ENCODE results near the gene ACTL7A.

ACTL7A gene

GRCh38 chr9:108865037-108865436 lies 3.0 kb downstream of the ACTL7A start:
- H3K4me3 ChIP-seq (ENCODE audit: low read depth, low read length): no peak overlapping the region
- TF ChIP-seq, protein P1, sequence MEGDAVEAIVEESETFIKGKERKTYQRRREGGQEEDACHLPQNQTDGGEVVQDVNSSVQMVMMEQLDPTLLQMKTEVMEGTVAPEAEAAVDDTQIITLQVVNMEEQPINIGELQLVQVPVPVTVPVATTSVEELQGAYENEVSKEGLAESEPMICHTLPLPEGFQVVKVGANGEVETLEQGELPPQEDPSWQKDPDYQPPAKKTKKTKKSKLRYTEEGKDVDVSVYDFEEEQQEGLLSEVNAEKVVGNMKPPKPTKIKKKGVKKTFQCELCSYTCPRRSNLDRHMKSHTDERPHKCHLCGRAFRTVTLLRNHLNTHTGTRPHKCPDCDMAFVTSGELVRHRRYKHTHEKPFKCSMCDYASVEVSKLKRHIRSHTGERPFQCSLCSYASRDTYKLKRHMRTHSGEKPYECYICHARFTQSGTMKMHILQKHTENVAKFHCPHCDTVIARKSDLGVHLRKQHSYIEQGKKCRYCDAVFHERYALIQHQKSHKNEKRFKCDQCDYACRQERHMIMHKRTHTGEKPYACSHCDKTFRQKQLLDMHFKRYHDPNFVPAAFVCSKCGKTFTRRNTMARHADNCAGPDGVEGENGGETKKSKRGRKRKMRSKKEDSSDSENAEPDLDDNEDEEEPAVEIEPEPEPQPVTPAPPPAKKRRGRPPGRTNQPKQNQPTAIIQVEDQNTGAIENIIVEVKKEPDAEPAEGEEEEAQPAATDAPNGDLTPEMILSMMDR (IDR thresholded peaks at IDR 0.05; ENCODE audit: low read depth, low read length): no peak

DNA sequence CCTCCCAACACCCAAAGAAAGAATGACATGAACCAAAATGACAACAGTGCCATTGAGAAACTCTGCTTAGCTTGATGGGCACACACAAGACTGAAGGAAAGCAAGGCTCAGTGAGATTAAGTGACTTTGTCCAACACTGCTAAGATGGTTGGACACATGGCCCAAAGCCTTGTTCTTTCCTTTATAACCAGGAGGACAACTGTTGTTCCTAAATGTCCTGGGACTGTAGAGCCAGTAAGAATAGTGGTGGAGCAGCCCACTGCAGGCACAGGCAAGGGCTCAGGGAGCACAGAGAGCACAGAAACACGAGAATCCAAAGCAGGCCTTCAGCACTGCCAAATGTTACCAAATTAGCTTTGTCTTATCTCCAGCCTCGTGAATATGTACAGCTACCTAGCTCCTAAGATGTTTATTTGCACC lies 3.9 kb downstream of the ACTL7A start:
- TF ChIP-seq, protein P1 (IDR thresholded peaks at IDR 0.05; ENCODE audit: low read depth, low read length): no peak

DNA sequence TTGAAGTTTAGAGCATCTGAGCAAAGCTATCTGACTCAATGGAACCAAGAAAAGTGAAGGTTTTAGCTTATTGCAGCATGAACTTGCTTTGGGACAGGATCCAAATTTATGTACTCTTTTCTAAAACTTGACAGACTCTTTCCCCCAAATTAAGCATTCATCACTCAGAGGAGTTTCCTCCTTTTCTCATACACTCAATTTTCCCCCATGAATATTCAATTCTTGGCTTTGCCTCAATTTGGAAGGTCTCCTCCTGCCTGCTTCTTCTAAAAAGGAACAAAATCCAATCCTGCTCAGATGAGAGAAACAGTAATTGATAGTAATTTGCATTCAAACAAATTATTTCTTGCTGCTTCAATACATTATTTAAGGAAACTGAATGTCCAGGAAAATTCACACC lies 5.0 kb downstream of the ACTL7A start:
- H3K4me3 ChIP-seq (ENCODE audit: low read depth, low read length): no peak overlapping the region
- TF ChIP-seq, protein P1 (IDR thresholded peaks at IDR 0.05; ENCODE audit: low read depth, low read length): no peak

More for the DNA sequence above, 3.9 kb downstream of the ACTL7A start:
- no peak overlapping the region for H3K4me3 ChIP-seq (ENCODE audit: low read depth, low read length)

DNA sequence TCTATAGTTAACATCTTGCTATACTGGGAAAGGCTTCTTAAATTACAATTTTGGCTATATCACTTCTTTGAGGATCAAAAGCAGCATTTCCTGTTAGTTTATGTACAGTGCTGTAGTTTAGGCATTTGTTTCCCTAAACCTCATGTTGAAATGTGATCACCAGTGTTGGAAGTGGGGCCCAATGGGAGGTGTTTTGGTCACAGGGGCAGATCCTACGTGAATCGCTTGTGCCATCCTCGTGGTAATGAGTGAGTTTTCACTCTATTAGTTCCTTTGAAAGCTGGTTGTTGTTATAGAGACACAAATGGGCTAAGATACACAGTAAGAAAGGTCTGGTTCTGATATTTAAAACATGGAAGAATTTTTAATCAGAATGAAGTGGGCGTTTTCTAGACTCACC lies 5.8 kb downstream of the ACTL7A start:
- TF ChIP-seq, protein P1 (IDR thresholded peaks at IDR 0.05; ENCODE audit: low read depth, low read length): no peak
- no peak overlapping the region for H3K4me3 ChIP-seq (ENCODE audit: low read depth, low read length)

DNA sequence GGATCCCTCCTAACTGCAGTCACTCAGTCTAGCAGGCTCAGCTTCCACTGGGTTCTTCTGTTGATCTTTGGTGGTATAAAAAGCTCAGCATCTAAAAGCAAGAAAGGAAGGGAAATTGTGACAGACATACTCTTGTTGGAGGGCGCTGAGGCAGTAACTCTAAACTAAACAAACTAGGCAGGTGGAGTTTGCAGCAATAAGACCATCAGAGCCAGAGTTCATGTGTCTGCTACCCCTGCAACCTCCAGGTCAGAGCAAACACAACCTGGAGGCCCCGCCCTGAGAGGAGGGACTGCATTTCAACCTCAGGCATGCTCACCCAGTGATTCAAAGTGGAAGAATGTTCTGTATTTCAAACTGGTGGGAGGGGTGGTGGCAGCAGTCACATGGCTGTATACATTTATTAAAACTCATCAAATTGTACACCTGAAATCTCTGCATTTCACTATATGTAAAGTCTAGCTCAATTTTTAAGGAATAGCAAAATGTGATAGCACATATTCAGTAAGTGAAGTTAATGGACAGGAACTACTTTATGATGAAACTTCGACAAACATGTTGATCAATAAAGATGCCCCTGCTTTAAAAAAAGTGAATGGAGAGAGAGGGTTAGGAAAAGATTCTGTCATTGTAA lies 7.1 kb downstream of the ACTL7A start:
- H3K4me3 ChIP-seq (ENCODE audit: low read depth, low read length): no peak overlapping the region
- TF ChIP-seq, protein P1 (IDR thresholded peaks at IDR 0.05; ENCODE audit: low read depth, low read length): no peak

DNA sequence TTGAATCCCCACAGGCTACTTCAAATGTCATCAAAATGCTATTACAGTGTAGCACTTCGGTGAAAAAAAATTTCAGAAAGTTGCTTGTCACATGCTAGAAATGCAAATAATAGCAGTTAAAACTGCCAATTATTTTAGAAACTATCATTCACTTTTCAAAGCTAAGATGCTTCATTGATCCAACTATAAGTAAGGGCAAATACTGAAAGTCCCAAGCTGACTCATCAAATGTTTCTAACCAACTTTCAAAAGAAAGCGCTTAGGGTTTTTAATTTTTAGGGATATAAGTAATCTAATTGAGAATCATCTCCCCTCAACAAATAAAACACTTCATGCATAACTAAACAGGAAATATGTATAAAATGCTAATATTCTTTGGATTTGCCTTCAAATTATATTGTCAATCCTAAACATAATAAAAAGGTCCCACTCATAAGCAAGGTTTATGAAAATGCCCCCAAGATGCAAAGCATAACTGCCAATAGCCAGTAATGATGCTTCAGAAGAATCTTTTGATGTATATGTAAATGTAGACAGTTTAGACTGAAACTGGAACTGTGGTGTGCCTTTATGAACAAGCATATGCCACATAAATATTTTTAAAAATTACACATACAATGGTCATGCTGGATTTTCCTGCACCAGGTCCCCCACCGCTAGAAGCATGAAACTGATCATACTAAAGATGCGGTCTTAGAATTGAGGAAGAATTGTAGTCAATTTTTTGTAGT lies 12.2 kb downstream of the ACTL7A start:
- TF ChIP-seq, protein P1 (IDR thresholded peaks at IDR 0.05; ENCODE audit: low read depth, low read length): no peak
- H3K4me3 ChIP-seq (ENCODE audit: low read depth, low read length): no peak overlapping the region

- TF ChIP-seq, protein P1 (IDR thresholded peaks at IDR 0.05; ENCODE audit: low read depth, low read length): no peak
These were observed 14.4 kb downstream of the ACTL7A start for GRCh38 chr9:108876425-108876824.

More at GRCh38 chr9:108876425-108876824, 14.4 kb downstream of the ACTL7A start:
- H3K4me3 ChIP-seq (ENCODE audit: low read depth, low read length): no peak overlapping the region
